A549 (cell line): Measurements from ENCODE around the gene TGFBR1. TPM values are rescaled to one million over a fixed set of nuclear protein-coding genes. Genes with fewer than 3 reads are reported as not detected.

ENCODE experiments used
- ATAC-seq, 2 experiments: fragments of 200-7000 bp in 1 of 2; fragments of >200 bp in 1 of 2; cut with Nextera tagmentation in 1 of 2; cut with Tn5 transposase in 1 of 2; 3 replicates each; pipeline versions ENCODE4 v1.8.0 to v1.9.1; 2018 to 2020; ENCODE audit warnings: mild to moderate bottlenecking in 1 of 2, moderate library complexity in 1 of 2
- CTCF ChIA-PET: fragments of 300-600 bp; sonication (Branson Sonifier 250); formaldehyde crosslinking; extraction: SDS; loops from one replicate; lab custom pipeline; 2021; ENCODE audit warnings: antibody characterized with exemption, inconsistent platforms; lab: Yijun Ruan, JAX
- POLR2A ChIA-PET: fragments of 350-600 bp; formaldehyde crosslinking; extraction: SDS; loops from one replicate; lab custom pipeline; 2021; ENCODE audit warnings: antibody characterized with exemption, inconsistent platforms; lab: Yijun Ruan, JAX
- DNase-seq, 2 experiments: peaks; one replicate each; pipeline versions ENCODE4 v3.0.0 to v3.0.0-alpha.2; 2011 to 2016; ENCODE audit warnings: low read depth in 1 of 2, low spot score in 1 of 2
- FAIRE-seq: peaks from 2 replicates; lab custom pipeline; 2011; peaks lifted over from hg19 to GRCh38; lab: Jason Lieb, UNC
- H3K27ac ChIP-seq, 2 experiments: fragments of >200 bp; sonication (Bioruptor Twin); formaldehyde crosslinking; 3 replicates each; pipeline ENCODE4 v1.5.1; 2016 to 2017
- H3K4me1 ChIP-seq: fragments of >200 bp; sonication (Bioruptor Twin); formaldehyde crosslinking; 3 replicates; pipeline ENCODE4 v1.6.1; 2016
- H3K4me2 ChIP-seq: fragments of >200 bp; sonication (Bioruptor Twin); formaldehyde crosslinking; 3 replicates; pipeline ENCODE4 v1.6.1; 2016
- H3K4me3 ChIP-seq: fragments of >200 bp; sonication (Bioruptor Twin); formaldehyde crosslinking; 3 replicates; pipeline ENCODE4 v1.5.1; 2016
- H3K9me3 ChIP-seq: fragments of >200 bp; sonication (Bioruptor Twin); formaldehyde crosslinking; 3 replicates; pipeline ENCODE4 v1.6.1; 2016
- CBX2 ChIP-seq: fragments of 200-600 bp; sonication (generic); IDR thresholded peaks from 2 replicates; pipeline ENCODE4 v1.6.1; 2016; ENCODE audit warnings: low read depth, mild to moderate bottlenecking, borderline replicate concordance
- CTCF ChIP-seq: fragments of >200 bp; sonication (Bioruptor Twin); formaldehyde crosslinking; IDR thresholded peaks from 3 replicates; pipeline ENCODE4 v1.5.1; 2016
- E2F6 ChIP-seq: IDR thresholded peaks from 2 replicates; pipeline ENCODE4 v1.6.1; 2012; ENCODE audit warnings: low read depth, borderline replicate concordance
- EHF ChIP-seq: fragments of 250-450 bp; sonication (Bioruptor Pico); IDR thresholded peaks from 2 replicates; pipeline ENCODE4 v1.5.0; 2020; ENCODE audit warnings: mild to moderate bottlenecking
- ELK1 ChIP-seq: fragments of 150-350 bp; IDR thresholded peaks from 2 replicates; pipeline ENCODE4 v1.6.1; 2014; ENCODE audit warnings: low read depth, mild to moderate bottlenecking, low read length
- ESRRA ChIP-seq: fragments of 150-350 bp; IDR thresholded peaks from 2 replicates; pipeline ENCODE4 v1.6.1; 2014; ENCODE audit warnings: mild to moderate bottlenecking, low read length, borderline replicate concordance
- FOSB ChIP-seq: fragments of 250-450 bp; sonication (Bioruptor Pico); IDR thresholded peaks from 2 replicates; pipeline ENCODE4 v1.5.0; 2020; ENCODE audit warnings: mild to moderate bottlenecking, moderate library complexity
- HEYL ChIP-seq: fragments of 250-450 bp; sonication (Bioruptor Pico); IDR thresholded peaks from 2 replicates; pipeline ENCODE4 v1.8.0; 2021; ENCODE audit warnings: mild to moderate bottlenecking, moderate library complexity
- HOXA7 ChIP-seq: fragments of 250-450 bp; sonication (Bioruptor Pico); IDR thresholded peaks from 2 replicates; pipeline ENCODE4 v1.5.0; 2020; ENCODE audit warnings: mild to moderate bottlenecking, moderate library complexity
- KDM5A ChIP-seq: fragments of 200-600 bp; sonication (generic); IDR thresholded peaks from 2 replicates; pipeline ENCODE4 v1.6.1; 2016; ENCODE audit warnings: antibody characterized with exemption, mild to moderate bottlenecking
- MAX ChIP-seq: IDR thresholded peaks from 2 replicates; pipeline ENCODE4 v1.6.1; 2012
- NFE2L2 ChIP-seq: fragments of 150-350 bp; conservative IDR thresholded peaks from 2 replicates; pipeline ENCODE4 v1.6.1; 2014; ENCODE audit warnings: low read length
- NPAS2 ChIP-seq: fragments of 250-450 bp; sonication (Bioruptor Pico); IDR thresholded peaks from 2 replicates; pipeline ENCODE4 v1.8.0; 2022; ENCODE audit warnings: mild to moderate bottlenecking, moderate library complexity, borderline replicate concordance
- PBX3 ChIP-seq: IDR thresholded peaks from 2 replicates; pipeline ENCODE4 v1.6.1; 2012
- POLR2AphosphoS2 ChIP-seq: conservative IDR thresholded peaks from 2 replicates; pipeline ENCODE4 v1.6.1; 2012; ENCODE audit warnings: low read length, improper control_type of control experiment, inconsistent platforms
- RCOR1 ChIP-seq: fragments of 150-350 bp; IDR thresholded peaks from 2 replicates; pipeline ENCODE4 v1.6.1; 2014; ENCODE audit warnings: antibody characterized with exemption, low read length, low read depth
- SREBF2 ChIP-seq: fragments of 450-650 bp; IDR thresholded peaks from 2 replicates; pipeline ENCODE4 v1.6.1; 2014; ENCODE audit warnings: mild to moderate bottlenecking, moderate library complexity
- TFCP2L1 ChIP-seq: fragments of 250-450 bp; sonication (Bioruptor Pico); IDR thresholded peaks from 2 replicates; pipeline ENCODE4 v1.5.0; 2021; ENCODE audit warnings: mild to moderate bottlenecking
- TP53 ChIP-seq: fragments of 250-450 bp; sonication (Bioruptor Pico); IDR thresholded peaks from 2 replicates; pipeline ENCODE4 v1.5.0; 2021; ENCODE audit warnings: mild to moderate bottlenecking, moderate library complexity
- USF2 ChIP-seq: fragments of 450-650 bp; IDR thresholded peaks from 2 replicates; pipeline ENCODE4 v1.6.1; 2014; ENCODE audit warnings: antibody characterized with exemption
- WGBS: methylation state at CpG from one replicate; pipeline ENCODE4 v1.1.6; 2017; ENCODE audit errors: missing lambda C conversion rate; 5-methylcytosine and 5-hydroxymethylcytosine counted together
- polyA plus RNA-seq, 4 experiments: library from polyadenylated mRNA; depleted of rRNA in 3 of 4; stranded (reverse); fragments of >200 nt; fragmentation: RNase III in 1 of 4; extraction: RNeasy Plus Mini Kit Qiagen cat#74134 plus additional on column Dnase treatment in 1 of 4; gene quantifications; 2 replicates in 3 of 4; 3 replicates in 1 of 4; pipeline ENCODE4 v1.2.3, GENCODE V29; 2011 to 2017

The TGFBR1 gene
- polyA plus RNA-seq, 2 of the 4 experiments (the other 2 are of a cell fraction): 25.8 to 45.5 TPM

GRCh38 chr9:99121604-99122003, 16.7 kb downstream of the TGFBR1 start (continued):
- TF ChIP-seq ELK1: no peak

GRCh38 chr9:99124534-99125255, 19.8 kb downstream of the TGFBR1 start:
- 95% methylated on average over 3 of the region's 3 CpGs for WGBS
- H3K27ac ChIP-seq: no peak overlapping the region
- H3K4me2 ChIP-seq: no peak overlapping the region
- no peak for DNase-seq
- TF ChIP-seq CTCF: no peak
- H3K4me1 ChIP-seq: peaks cover 9% of the 10 kb centered on the region; the same call in 2 of the 3 replicates
- CTCF ChIA-PET: interaction anchor here (1.0 to 4.4 kb wide), 3 partner anchors 11 to 20 kb away, joined by 3 to 14 read pairs (median 3); partner anchors contain the start of gene TGFBR1
- no peaks in the 10 kb centered on the region for H3K9me3 ChIP-seq
- FAIRE-seq: no peak
- no peak for ATAC-seq
- POLR2A ChIA-PET: no interaction called here
- H3K4me3 ChIP-seq: no peak overlapping the region

- ATAC-seq: no peak
- H3K4me3 ChIP-seq: no peak overlapping the region
- no peaks in the 10 kb centered on the region for H3K9me3 ChIP-seq
- no peak for DNase-seq
- TF ChIP-seq HEYL (CRISPR knock-in tag) (no peak), PBX3 (no peak), KDM5A (no peak), TP53 (no peak), ESRRA (no peak), FOSB (CRISPR knock-in tag) (no peak), CBX2 (no peak), NFE2L2 (no peak), SREBF2 (no peak), EHF (CRISPR knock-in tag) (no peak), E2F6 (no peak), POLR2AphosphoS2 (no peak), TFCP2L1 (no peak), RCOR1 (no peak)
- H3K4me1 ChIP-seq: peaks cover 9% of the 10 kb centered on the region; the same call in 2 of the 3 replicates
- no peak for FAIRE-seq
- no peak overlapping the region for H3K4me2 ChIP-seq
- H3K27ac ChIP-seq: no peak overlapping the region
- ChIA-PET POLR2A (no interaction called here), CTCF (interaction anchor here (1.0 to 4.4 kb wide), 6 partner anchors 12 to 277 kb away, joined by 3 to 14 read pairs (median 4); no protein-coding TSS in a partner anchor)
- 27% methylated on average over 1 of the region's 1 CpG for WGBS
Observed at GRCh38 chr9:99125446-99125845, 20.5 kb downstream of the TGFBR1 start.

- H3K4me3 ChIP-seq: no peak overlapping the region
- FAIRE-seq (no peak), DNase-seq (no peak), ATAC-seq (no peak)
- WGBS: 74% methylated on average over 2 of the region's 2 CpGs
- no peak overlapping the region for H3K27ac ChIP-seq
- peaks cover 9% of the 10 kb centered on the region; the same call in 2 of the 3 replicates for H3K4me1 ChIP-seq
- ChIA-PET CTCF (interaction anchor here (1.0 to 4.4 kb wide), 5 partner anchors 14 to 278 kb away, joined by 3 to 14 read pairs (median 4); no protein-coding TSS in a partner anchor), POLR2A (no interaction called here)
- H3K4me2 ChIP-seq: no peak overlapping the region
- H3K9me3 ChIP-seq: no peaks in the 10 kb centered on the region
- TF ChIP-seq TFCP2L1 (no peak), USF2 (no peak), HOXA7 (CRISPR knock-in tag) (no peak), MAX (no peak), NPAS2 (CRISPR knock-in tag) (no peak)
Observed at GRCh38 chr9:99126312-99126711, 21.4 kb downstream of the TGFBR1 start.
